HG02588 (cell line): ENCODE results near the gene EPB41.
"Not testable (repeated sequence)": the region's sequence is repeated elsewhere in the genome, so short reads cannot be mapped to it uniquely, and the experiment has no call there.

Source experiments
- ATAC-seq: cut with Tn5 transposase; IDR thresholded peaks from one replicate; pipeline ENCODE4 v1.9.1; 2021; ENCODE audit warnings: mild to moderate bottlenecking, moderate library complexity; ENCODE audit not compliant: unreplicated experiment

Gene EPB41

GRCh38 chr1:29094954-29095353, 180.6 kb downstream of the EPB41 start:
- ATAC-seq, result no peak

DNA sequence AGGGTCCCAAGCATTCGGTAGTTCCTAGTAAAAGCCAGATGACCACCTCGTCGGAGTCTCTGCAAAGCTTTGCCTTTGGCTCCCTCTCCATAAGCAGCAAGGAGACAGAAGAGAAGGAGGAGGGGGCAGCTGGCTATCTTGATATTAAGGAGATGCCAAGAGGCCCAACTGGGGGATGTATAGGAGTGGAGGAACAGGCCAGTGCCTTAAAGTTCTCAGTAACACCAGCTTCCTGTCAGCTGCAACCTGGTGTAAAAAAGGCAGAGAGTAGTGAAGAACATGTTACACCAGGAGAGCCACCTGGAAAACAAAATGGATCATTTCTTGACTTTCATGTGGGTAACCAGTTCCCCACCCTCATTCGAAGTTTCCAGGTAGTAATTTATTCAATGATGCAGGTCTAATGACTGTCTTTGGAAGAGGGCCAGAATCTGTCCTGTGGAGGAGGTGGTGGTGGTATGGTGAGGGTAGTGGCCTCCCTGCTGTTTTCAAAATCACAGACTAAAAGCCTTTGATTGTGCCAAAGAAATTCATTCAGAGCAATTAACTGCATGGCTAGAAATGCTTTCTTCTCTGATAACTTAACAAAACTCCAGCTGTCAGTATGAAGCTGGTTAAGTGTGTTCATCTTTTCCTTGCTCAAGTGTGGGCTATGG, 182.0 kb downstream of the EPB41 start:
- no peak for ATAC-seq

- ATAC-seq, result no peak
Measured at GRCh38 chr1:29099286-29099685, 184.9 kb downstream of the EPB41 start.

- no peak for ATAC-seq
Measured at GRCh38 chr1:29100487-29100886, 186.1 kb downstream of the EPB41 start.

- ATAC-seq, result no peak
Measured at GRCh38 chr1:29105822-29106221, 191.5 kb downstream of the EPB41 start.

DNA sequence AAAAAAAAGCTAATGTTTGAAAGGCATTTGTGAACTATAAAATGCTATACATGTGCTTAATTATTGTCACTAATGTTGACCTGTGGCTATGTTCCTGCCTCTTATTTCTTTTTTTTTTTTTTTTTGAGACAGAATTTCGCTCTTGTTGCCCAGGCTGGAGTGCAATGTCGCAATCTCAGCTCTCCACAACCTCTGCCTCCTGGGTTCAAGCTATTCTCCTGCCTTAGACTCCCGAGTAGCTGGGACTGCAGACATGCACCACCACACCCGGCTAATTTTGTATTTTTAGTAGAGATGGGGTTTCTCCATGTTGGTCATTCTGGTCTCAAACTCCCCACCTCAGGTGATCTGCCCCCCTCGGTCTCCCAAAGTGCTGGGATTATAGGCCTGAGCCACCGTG, 193.7 kb downstream of the EPB41 start:
- not testable (repeated sequence) for ATAC-seq

DNA sequence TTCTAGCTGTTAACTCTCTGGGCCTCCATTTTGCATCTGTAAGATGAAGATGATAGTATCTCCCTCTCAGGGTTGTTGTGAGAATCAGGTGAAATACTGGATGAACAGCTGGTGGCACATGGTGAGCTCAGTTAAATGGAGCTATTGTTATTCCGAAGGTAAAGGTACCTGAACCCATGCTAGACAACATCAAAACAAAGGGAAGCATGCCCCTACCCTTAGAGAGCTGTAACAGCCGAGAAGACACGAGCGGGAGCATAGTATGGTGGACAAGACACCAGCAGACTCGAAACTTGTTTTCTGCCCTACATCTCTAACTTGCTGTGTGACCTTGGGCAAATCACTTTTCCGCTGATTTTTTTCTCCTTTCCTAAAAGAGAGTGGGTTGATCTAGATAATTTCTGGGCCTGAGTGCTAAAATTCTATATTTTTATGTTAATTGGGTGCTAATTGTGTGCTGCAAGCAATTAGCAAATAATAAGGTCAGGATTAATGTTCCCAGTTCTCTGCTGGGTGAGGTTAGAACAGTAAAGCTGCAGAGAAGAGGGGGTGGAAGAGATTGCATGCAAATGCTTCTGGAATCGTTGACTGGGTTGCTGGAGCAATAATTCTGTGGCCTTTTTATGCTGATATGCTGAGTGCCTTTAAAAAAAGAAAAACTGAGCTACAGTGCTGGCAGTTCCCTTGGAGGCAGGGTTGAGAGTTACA, 198.5 kb downstream of the EPB41 start:
- no peak for ATAC-seq

- no peak for ATAC-seq
Measured at GRCh38 chr1:29113413-29114117, 199.2 kb downstream of the EPB41 start.

DNA sequence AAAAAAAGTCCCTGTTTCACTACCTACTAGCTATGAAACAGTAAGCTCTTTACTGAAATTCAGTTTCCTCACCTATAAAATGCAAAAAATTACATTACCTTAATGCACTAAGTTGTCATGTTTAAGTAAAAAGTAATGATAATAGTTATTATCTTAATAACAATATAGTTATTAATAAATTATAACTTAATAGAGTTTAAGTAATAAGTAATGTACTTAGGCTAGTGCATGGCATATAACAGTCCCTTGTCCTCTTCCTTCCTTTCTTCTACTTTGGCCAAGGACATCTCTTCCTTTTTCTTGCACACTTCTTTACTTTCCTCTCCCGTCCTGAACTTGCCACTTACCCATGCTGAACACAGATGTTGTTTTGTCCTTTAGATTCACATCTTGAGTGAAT, 200.3 kb downstream of the EPB41 start:
- ATAC-seq, result no peak

GRCh38 chr1:29117381-29117780, 203.0 kb downstream of the EPB41 start:
- no peak for ATAC-seq

DNA sequence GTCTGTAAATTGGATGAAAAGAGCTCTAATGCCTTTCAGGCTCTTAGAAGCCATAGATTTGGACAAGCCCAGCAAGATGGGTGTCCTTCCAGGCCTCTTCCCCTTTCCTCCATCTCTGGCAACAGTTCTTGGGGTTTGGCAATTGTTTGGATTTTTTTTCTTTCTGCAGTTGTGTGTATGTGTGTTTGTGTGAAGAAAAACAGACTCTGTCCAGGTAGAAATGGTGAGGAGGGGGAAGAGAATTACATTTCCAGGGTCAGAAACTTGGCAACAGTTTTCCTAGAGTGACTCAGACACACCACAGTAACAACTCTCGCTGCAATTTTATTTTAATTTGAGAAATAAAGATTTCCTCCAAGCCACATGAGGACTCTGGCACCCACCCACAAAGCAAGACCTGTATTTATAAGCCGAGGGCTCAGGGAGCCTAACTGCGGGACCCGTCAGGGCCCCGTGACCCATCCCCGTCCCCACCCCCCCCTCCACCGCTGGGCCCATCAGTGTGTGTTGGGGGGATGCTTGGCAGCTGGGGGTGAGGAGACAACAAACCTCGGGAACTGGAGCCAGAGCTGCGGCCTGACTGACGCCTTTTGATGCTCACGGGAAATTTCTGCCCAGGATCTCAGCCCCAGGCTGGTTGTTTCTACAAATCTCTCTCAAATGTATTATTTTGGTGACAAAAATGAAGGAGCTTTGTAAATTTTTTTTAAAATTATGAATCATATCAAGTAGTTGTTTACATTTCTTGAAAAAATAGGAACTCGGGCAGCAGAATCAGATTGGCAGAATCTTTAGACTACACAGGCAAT, 205.0 kb downstream of the EPB41 start:
- no peak for ATAC-seq

- no peak for ATAC-seq
Measured at GRCh38 chr1:29120367-29120766, 206.0 kb downstream of the EPB41 start.

GRCh38 chr1:29120947-29121485, 206.6 kb downstream of the EPB41 start:
- ATAC-seq, result no peak

GRCh38 chr1:29121516-29121935, 207.2 kb downstream of the EPB41 start:
- ATAC-seq, result no peak

- ATAC-seq, result no peak
Measured at GRCh38 chr1:29121936-29122681, 207.7 kb downstream of the EPB41 start.

- no peak for ATAC-seq
Measured at GRCh38 chr1:29122682-29123052, 208.3 kb downstream of the EPB41 start.

- ATAC-seq, result no peak
Measured at GRCh38 chr1:29123053-29123886, 208.9 kb downstream of the EPB41 start.

GRCh38 chr1:29123887-29124365, 209.6 kb downstream of the EPB41 start, which contains the start of gene TMEM200B:
TMEM200B (minus strand) TSS chr1:29123903; CDS start chr1:29121828, 2,075 bp downstream.
- ATAC-seq, result no peak
